Measurements from ENCODE around the gene PPP2R2C. TPM values are rescaled to one million over a fixed set of nuclear protein-coding genes. Genes with fewer than 3 reads are reported as not detected.
A peak's percentile ranks its signal among the peaks of the same experiment; 100 is the strongest.

PPP2R2C gene
- total RNA-seq, 1 experiment from 2014 or later: 8.1 TPM

- Histone ChIP-seq H3K56ac (ENCODE audit: insufficient read length, low read depth, low read length) (no peak overlapping the region), H2AFZ (ENCODE audit: low read length) (no peak overlapping the region), H3K4me1 (ENCODE audit: insufficient read depth, low read length) (no peaks in the 10 kb centered on the region; the same call in 1 of the 2 replicates), H4K91ac (ENCODE audit: insufficient read length, low read depth, low read length) (no peak overlapping the region), H3K23me2 (ENCODE audit: insufficient read length, low read depth, low read length, poor library complexity, severe bottlenecking) (no peaks in the 10 kb centered on the region), H3K14ac (ENCODE audit: insufficient read depth, low read length) (no peak overlapping the region), H2BK12ac (ENCODE audit: insufficient read length, low read depth, low read length) (no peak overlapping the region), H2BK5ac (ENCODE audit: insufficient read length, low read length) (no peak overlapping the region), H3K9ac (ENCODE audit: extremely low read depth, insufficient read length, low read length) (no peak overlapping the region), H3K23ac (ENCODE audit: insufficient read length, low read depth, low read length) (no peak overlapping the region), H4K5ac (ENCODE audit: insufficient read length, low read depth, low read length) (no peak overlapping the region), H3K79me2 (ENCODE audit: insufficient read depth, low read length) (no peaks in the 10 kb centered on the region), H4K8ac (replicated peaks; ENCODE audit: insufficient read length, low read depth, low read length) (no peak overlapping the region), H3K27ac (ENCODE audit: insufficient read length, low read depth, low read length) (no peak overlapping the region), H2AK5ac (ENCODE audit: insufficient read length, low read length) (no peak overlapping the region), H2BK15ac (ENCODE audit: low read depth, low read length) (no peak overlapping the region), H3K9me3 (ENCODE audit: control insufficient read depth, low read depth, low read length) (no peaks in the 10 kb centered on the region), H3T11ph (ENCODE audit: low read length) (no peak overlapping the region), H2BK20ac (ENCODE audit: low read depth, low read length, poor library complexity, severe bottlenecking) (no peak overlapping the region), H2BK120ac (ENCODE audit: low read depth, low read length, poor library complexity, severe bottlenecking) (no peak overlapping the region), H3K18ac (ENCODE audit: insufficient read length, low read depth, low read length) (no peak overlapping the region), H3K27me3 (ENCODE audit: insufficient read depth, low read length) (no peaks in the 10 kb centered on the region), H4K20me1 (ENCODE audit: control insufficient read depth, insufficient read depth, insufficient read length) (no peaks in the 10 kb centered on the region), H3K4ac (ENCODE audit: low read depth, low read length) (no peak overlapping the region), H3K4me2 (ENCODE audit: insufficient read depth, insufficient read length, low read length) (no peak overlapping the region), H3K79me1 (ENCODE audit: insufficient read depth, low read depth, low read length, poor library complexity, severe bottlenecking) (no peaks in the 10 kb centered on the region)
- H3K9me3 Mint-ChIP-seq: no peaks in the 10 kb centered on the region
- H3K27ac Mint-ChIP-seq: no peak overlapping the region; a peak in 1 of 7 replicates
- 0 out of 5 replicates have a peak overlapping the region, but pooled peaks of 1 of the 2 experiments have one; percentile 46 for H3K4me3 Mint-ChIP-seq
- TF ChIP-seq CTCF (conservative IDR thresholded peaks at IDR 0.05): peak; percentile 40
- H3K4me1 Mint-ChIP-seq: peaks cover 34 to 44% of the 10 kb centered on the region in 2 experiments
- WGBS (ENCODE audit: extremely low coverage, insufficient read length, low lambda C conversion rate): no CpG with 5 or more reads among the region's 18 CpGs
- H3K36me3 Mint-ChIP-seq (ENCODE audit: insufficient read depth in 1 of 3, low read depth in 3 of 3): no peaks in the 10 kb centered on the region
- peak; percentile 56 for DNase-seq
- H3K27me3 Mint-ChIP-seq (ENCODE audit: low read depth): peaks cover 7% of the 10 kb centered on the region
Observed at GRCh38 chr4:6402566-6403399, 69.6 kb downstream of the PPP2R2C start.

All from H9 (cell line).